ENCODE measurements around the gene C3AR1.

C3AR1 gene

GRCh38 chr12:8012651-8013309, 53.4 kb downstream of the C3AR1 start:
- TF ChIP-seq GATA3 (IDR thresholded peaks at IDR 0.05; ENCODE audit: low read depth, low read length) (no peak), GATA2 (IDR thresholded peaks at IDR 0.05; ENCODE audit: low read depth, low read length) (no peak)

DNA sequence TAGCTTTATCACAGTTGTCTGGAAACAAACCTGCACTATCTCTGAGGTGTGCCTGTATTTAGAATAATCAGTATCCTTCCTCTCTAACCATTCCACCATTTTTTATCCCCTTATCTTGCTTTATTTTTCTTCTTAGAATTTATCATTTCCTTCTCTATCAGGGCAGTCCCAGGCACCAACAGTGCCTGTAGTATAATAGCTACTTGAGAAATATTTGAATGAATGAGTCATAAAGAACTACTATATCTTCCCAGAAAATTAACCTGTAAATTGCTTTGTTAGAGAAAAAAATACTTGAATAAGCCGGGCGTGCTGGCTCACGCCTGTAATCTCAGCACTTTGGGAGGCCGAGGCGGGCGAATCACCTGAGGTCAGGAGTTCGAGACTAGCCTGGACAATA, 54.8 kb downstream of the C3AR1 start:
- TF ChIP-seq GATA3 (IDR thresholded peaks at IDR 0.05; ENCODE audit: low read depth, low read length): no peak

Data from SH-SY5Y (cell line).